SU-DHL-6 (cell line): ENCODE results near the gene RSPH9.

ENCODE experiments used
- H2AFZ ChIP-seq: fragments of 200-600 bp; sonication (generic); 2 replicates; pipeline ENCODE4 v1.6.1; 2014; ENCODE audit warnings: low read depth, mild to moderate bottlenecking, moderate library complexity, mixed read lengths, antibody characterized with exemption, low read length; ENCODE audit not compliant: severe bottlenecking
- H3F3A ChIP-seq: fragments of 200-600 bp; shearing (Covaris generic); 2 replicates; pipeline ENCODE4 v1.6.0; 2016; ENCODE audit warnings: antibody characterized with exemption, mild to moderate bottlenecking; ENCODE audit not compliant: insufficient read depth
- H3K27ac ChIP-seq: fragments of 200-600 bp; sonication (generic); 2 replicates; pipeline ENCODE4 v1.5.1; 2016; ENCODE audit warnings: low read depth, mild to moderate bottlenecking, low read length, moderate library complexity, mixed read lengths
- H3K27me3 ChIP-seq: fragments of 200-600 bp; sonication (generic), shearing (Covaris generic); 2 replicates; pipeline ENCODE4 v1.6.0; 2014; ENCODE audit warnings: mild to moderate bottlenecking, low read length
- H3K36me3 ChIP-seq: fragments of 200-600 bp; sonication (generic); 2 replicates; pipeline ENCODE4 v1.6.1; 2014; ENCODE audit warnings: mild to moderate bottlenecking, low read length, mixed read lengths
- H3K4me2 ChIP-seq: fragments of 300-600, 200-600 bp; shearing (Covaris generic), sonication (generic); 2 replicates; pipeline ENCODE4 v1.6.0; 2014; ENCODE audit warnings: low read length, low read depth, mild to moderate bottlenecking; ENCODE audit not compliant: poor library complexity, severe bottlenecking
- H3K4me3 ChIP-seq: fragments of 200-600 bp; sonication (generic); 2 replicates; pipeline ENCODE4 v1.5.1; 2014; ENCODE audit warnings: antibody characterized with exemption, low read length, mild to moderate bottlenecking, mixed read lengths; ENCODE audit not compliant: insufficient read depth, poor library complexity, severe bottlenecking
- H3K79me2 ChIP-seq: fragments of 200-600 bp; sonication (generic); 2 replicates; pipeline ENCODE4 v1.6.1; 2014; ENCODE audit warnings: mild to moderate bottlenecking, low read length, moderate library complexity; ENCODE audit not compliant: insufficient read depth
- H3K9ac ChIP-seq: fragments of 200-600 bp; sonication (generic); 2 replicates; pipeline ENCODE4 v1.7.0; 2014; ENCODE audit warnings: mild to moderate bottlenecking, low read length
- H3K9me2 ChIP-seq: fragments of 200-600 bp; sonication (generic); replicated peaks from 2 replicates; pipeline ENCODE4 v1.6.1; 2014; ENCODE audit warnings: low read length; ENCODE audit not compliant: insufficient read depth
- H3K9me3 ChIP-seq: fragments of 200-600 bp; sonication (generic); 2 replicates; pipeline ENCODE4 v1.6.1; 2014; ENCODE audit warnings: low read length, mixed read lengths; ENCODE audit not compliant: insufficient read depth
- H4K20me1 ChIP-seq: fragments of 200-600 bp; sonication (generic); 2 replicates; pipeline ENCODE4 v1.6.1; 2014; ENCODE audit warnings: low read depth, mild to moderate bottlenecking, antibody characterized with exemption, low read length, moderate library complexity, mixed read lengths
- CTCF ChIP-seq: fragments of 200-600 bp; sonication (generic); IDR thresholded peaks from one replicate; pipeline ENCODE4 v1.5.1; 2017; ENCODE audit warnings: antibody characterized with exemption, mild to moderate bottlenecking, low read length, moderate library complexity; ENCODE audit not compliant: insufficient read depth, poor library complexity, severe bottlenecking
- EZH2phosphoT487 ChIP-seq: fragments of 200-600 bp; sonication (generic), shearing (Covaris generic); conservative IDR thresholded peaks from 2 replicates; pipeline ENCODE4 v1.6.1; 2018; ENCODE audit warnings: mild to moderate bottlenecking, antibody characterized with exemption, low read length, moderate library complexity, mixed read lengths

The RSPH9 gene

GRCh38 chr6:43668151-43669028 lies 23.6 kb downstream of the RSPH9 start:
- Histone ChIP-seq H3K9ac (peak overlapping the region; percentile 1; the same call in 1 of the 2 replicates), H3F3A (no peaks in the 10 kb centered on the region), H3K4me2 (no peak overlapping the region), H3K9me3 (no peaks in the 10 kb centered on the region), H3K36me3 (no peaks in the 10 kb centered on the region), H3K27me3 (no peaks in the 10 kb centered on the region), H3K79me2 (no peaks in the 10 kb centered on the region), H3K4me3 (no peak overlapping the region), H2AFZ (no peak overlapping the region), H3K27ac (no peak overlapping the region), H3K9me2 (no peaks in the 10 kb centered on the region), H4K20me1 (no peaks in the 10 kb centered on the region)
- peak; percentile 97 for TF ChIP-seq CTCF
- no peak for TF ChIP-seq EZH2phosphoT487

GRCh38 chr6:43669050-43669921 lies 24.4 kb downstream of the RSPH9 start:
- Histone ChIP-seq H3K9ac (no peak overlapping the region), H3K4me3 (no peak overlapping the region), H3K79me2 (no peaks in the 10 kb centered on the region), H3K27ac (no peak overlapping the region), H3K9me3 (no peaks in the 10 kb centered on the region), H2AFZ (no peak overlapping the region), H3K4me2 (no peak overlapping the region), H3F3A (no peaks in the 10 kb centered on the region), H3K27me3 (no peaks in the 10 kb centered on the region), H3K36me3 (no peaks in the 10 kb centered on the region), H4K20me1 (no peaks in the 10 kb centered on the region), H3K9me2 (no peaks in the 10 kb centered on the region)
- TF ChIP-seq EZH2phosphoT487 (no peak), CTCF (no peak)

- Histone ChIP-seq H3F3A (no peaks in the 10 kb centered on the region), H3K9me3 (no peaks in the 10 kb centered on the region), H2AFZ (no peak overlapping the region), H3K4me3 (no peak overlapping the region), H3K4me2 (no peak overlapping the region), H3K9ac (no peak overlapping the region), H3K36me3 (no peaks in the 10 kb centered on the region; the same call in 1 of the 2 replicates), H3K79me2 (no peaks in the 10 kb centered on the region), H3K27ac (no peak overlapping the region), H3K27me3 (no peaks in the 10 kb centered on the region), H4K20me1 (no peaks in the 10 kb centered on the region), H3K9me2 (no peaks in the 10 kb centered on the region)
- TF ChIP-seq CTCF, result no peak
- TF ChIP-seq EZH2phosphoT487, result no peak
Observed at GRCh38 chr6:43669922-43670622, 25.2 kb downstream of the RSPH9 start.
